ENCODE data around the gene FRRS1.

FRRS1 gene

DNA sequence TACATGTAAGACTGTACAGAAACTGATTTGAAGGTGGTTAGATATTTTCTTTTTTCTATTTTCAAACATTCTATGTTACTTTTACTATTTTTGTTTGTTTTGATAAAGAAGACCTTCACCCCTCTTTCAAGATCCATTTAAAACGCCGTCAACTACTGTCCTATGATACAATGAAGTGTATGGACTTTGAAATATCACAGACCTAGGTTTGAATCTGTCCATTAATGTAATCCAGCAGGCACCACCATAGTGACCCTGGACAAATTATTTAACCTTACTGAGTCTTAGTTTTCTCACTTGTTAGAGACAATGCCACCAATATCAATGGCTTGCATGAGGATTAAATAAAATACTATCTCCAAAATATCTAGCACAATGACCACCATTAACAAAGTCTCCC, 2.0 kb downstream of the FRRS1 start:
- H4K20me1 ChIP-seq (ENCODE audit: insufficient read depth, low read length): no peaks in the 10 kb centered on the region
- no peak overlapping the region for H3K27ac ChIP-seq (ENCODE audit: low read length)
- no peaks in the 10 kb centered on the region; the same call in 1 of the 2 replicates for H3K79me2 ChIP-seq (ENCODE audit: insufficient read depth, low read length)
- peak overlapping the region; percentile 61; the same call in 1 of the 2 replicates for H3K4me2 ChIP-seq (ENCODE audit: insufficient read depth, low read length)
- H3K27me3 ChIP-seq (ENCODE audit: insufficient read depth, low read length, poor library complexity): no peaks in the 10 kb centered on the region
- DNase-seq (no peak), ATAC-seq (ENCODE audit: insufficient read depth, low read depth) (no peak)
- no peak overlapping the region for H2AFZ ChIP-seq (ENCODE audit: low read depth, low read length)
- no peaks in the 10 kb centered on the region for H3K9me3 ChIP-seq (ENCODE audit: insufficient read depth, low read length, severe bottlenecking)
- H3K4me3 ChIP-seq (ENCODE audit: low read depth in 1 of 2, low read length in 2 of 2): no peak overlapping the region
- peaks cover 21% of the 10 kb centered on the region for H3K4me1 ChIP-seq (ENCODE audit: insufficient read depth, low read length)
- no peak overlapping the region for H3K9ac ChIP-seq (ENCODE audit: low read depth, low read length)
- TF ChIP-seq, protein P1, sequence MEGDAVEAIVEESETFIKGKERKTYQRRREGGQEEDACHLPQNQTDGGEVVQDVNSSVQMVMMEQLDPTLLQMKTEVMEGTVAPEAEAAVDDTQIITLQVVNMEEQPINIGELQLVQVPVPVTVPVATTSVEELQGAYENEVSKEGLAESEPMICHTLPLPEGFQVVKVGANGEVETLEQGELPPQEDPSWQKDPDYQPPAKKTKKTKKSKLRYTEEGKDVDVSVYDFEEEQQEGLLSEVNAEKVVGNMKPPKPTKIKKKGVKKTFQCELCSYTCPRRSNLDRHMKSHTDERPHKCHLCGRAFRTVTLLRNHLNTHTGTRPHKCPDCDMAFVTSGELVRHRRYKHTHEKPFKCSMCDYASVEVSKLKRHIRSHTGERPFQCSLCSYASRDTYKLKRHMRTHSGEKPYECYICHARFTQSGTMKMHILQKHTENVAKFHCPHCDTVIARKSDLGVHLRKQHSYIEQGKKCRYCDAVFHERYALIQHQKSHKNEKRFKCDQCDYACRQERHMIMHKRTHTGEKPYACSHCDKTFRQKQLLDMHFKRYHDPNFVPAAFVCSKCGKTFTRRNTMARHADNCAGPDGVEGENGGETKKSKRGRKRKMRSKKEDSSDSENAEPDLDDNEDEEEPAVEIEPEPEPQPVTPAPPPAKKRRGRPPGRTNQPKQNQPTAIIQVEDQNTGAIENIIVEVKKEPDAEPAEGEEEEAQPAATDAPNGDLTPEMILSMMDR (IDR thresholded peaks at IDR 0.05; ENCODE audit: borderline replicate concordance, extremely low read depth, low read length, poor library complexity, severe bottlenecking): no peak
- TF ChIP-seq EZH2 (IDR thresholded peaks at IDR 0.05; ENCODE audit: borderline replicate concordance, low read depth, low read length, severe bottlenecking): no peak
- no peaks in the 10 kb centered on the region for H3K36me3 ChIP-seq (ENCODE audit: insufficient read depth, low read length)

DNA sequence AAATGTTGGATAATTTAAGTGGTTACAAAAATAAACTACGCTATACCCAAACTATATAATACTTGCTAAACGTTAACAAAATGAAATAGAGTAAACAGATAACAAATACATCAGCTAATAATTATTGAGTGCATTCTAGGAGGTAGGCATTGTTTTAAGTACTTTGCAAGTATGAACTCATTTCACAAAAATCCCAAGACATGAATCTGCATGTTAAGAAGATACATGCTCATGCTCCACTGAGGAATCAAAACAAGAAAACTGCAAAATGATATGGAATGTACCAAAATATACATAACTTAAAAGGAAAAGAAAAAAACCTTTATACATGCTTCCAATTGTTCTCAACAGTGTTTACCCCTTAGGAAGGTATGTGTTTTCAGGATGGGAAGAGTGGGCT, 2.5 kb downstream of the FRRS1 start:
- DNase-seq: no peak
- H3K79me2 ChIP-seq (ENCODE audit: insufficient read depth, low read length): no peaks in the 10 kb centered on the region; the same call in 1 of the 2 replicates
- H4K20me1 ChIP-seq (ENCODE audit: insufficient read depth, low read length): no peaks in the 10 kb centered on the region
- H3K4me1 ChIP-seq (ENCODE audit: insufficient read depth, low read length): peaks cover 21% of the 10 kb centered on the region
- TF ChIP-seq, protein P1 (IDR thresholded peaks at IDR 0.05; ENCODE audit: borderline replicate concordance, extremely low read depth, low read length, poor library complexity, severe bottlenecking): no peak
- no peak for TF ChIP-seq EZH2 (IDR thresholded peaks at IDR 0.05; ENCODE audit: borderline replicate concordance, low read depth, low read length, severe bottlenecking)
- no peak for ATAC-seq (ENCODE audit: insufficient read depth, low read depth)
- no peaks in the 10 kb centered on the region for H3K36me3 ChIP-seq (ENCODE audit: insufficient read depth, low read length)
- H3K4me3 ChIP-seq (ENCODE audit: low read depth in 1 of 2, low read length in 2 of 2): no peak overlapping the region
- no peak overlapping the region for H3K27ac ChIP-seq (ENCODE audit: low read length)
- no peaks in the 10 kb centered on the region for H3K9me3 ChIP-seq (ENCODE audit: insufficient read depth, low read length, severe bottlenecking)
- no peaks in the 10 kb centered on the region for H3K27me3 ChIP-seq (ENCODE audit: insufficient read depth, low read length, poor library complexity)
- H3K4me2 ChIP-seq (ENCODE audit: insufficient read depth, low read length): no peak overlapping the region
- no peak overlapping the region for H3K9ac ChIP-seq (ENCODE audit: low read depth, low read length)
- no peak overlapping the region for H2AFZ ChIP-seq (ENCODE audit: low read depth, low read length)

DNA sequence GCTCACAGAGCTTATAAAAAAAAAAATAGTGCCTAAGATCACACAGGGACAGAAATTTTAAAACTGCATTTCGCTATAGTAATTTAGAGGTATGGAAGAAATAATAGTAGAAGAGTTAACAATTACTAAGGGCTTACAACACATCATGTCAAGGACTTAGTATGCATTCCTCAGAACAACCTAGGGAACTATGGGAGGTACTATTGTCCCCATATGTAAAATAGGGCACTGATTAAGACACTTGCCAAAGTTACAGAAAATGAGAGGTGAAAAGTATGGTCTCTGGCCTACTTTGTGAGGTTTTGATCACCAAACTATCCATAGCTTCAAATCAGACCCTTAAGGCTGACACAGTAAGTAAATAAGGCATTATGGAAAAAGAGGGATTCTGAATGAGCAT, 4.7 kb downstream of the FRRS1 start:
- Histone ChIP-seq H3K79me2 (ENCODE audit: insufficient read depth, low read length) (no peaks in the 10 kb centered on the region; the same call in 1 of the 2 replicates), H3K27ac (ENCODE audit: low read length) (no peak overlapping the region), H3K36me3 (ENCODE audit: insufficient read depth, low read length) (no peaks in the 10 kb centered on the region), H3K4me1 (ENCODE audit: insufficient read depth, low read length) (peaks cover 20% of the 10 kb centered on the region), H3K4me2 (ENCODE audit: insufficient read depth, low read length) (no peak overlapping the region), H3K9me3 (ENCODE audit: insufficient read depth, low read length, severe bottlenecking) (no peaks in the 10 kb centered on the region), H3K4me3 (ENCODE audit: low read depth in 1 of 2, low read length in 2 of 2) (no peak overlapping the region), H3K27me3 (ENCODE audit: insufficient read depth, low read length, poor library complexity) (no peaks in the 10 kb centered on the region), H4K20me1 (ENCODE audit: insufficient read depth, low read length) (no peaks in the 10 kb centered on the region), H3K9ac (ENCODE audit: low read depth, low read length) (no peak overlapping the region), H2AFZ (ENCODE audit: low read depth, low read length) (no peak overlapping the region)
- TF ChIP-seq, protein P1 (IDR thresholded peaks at IDR 0.05; ENCODE audit: borderline replicate concordance, extremely low read depth, low read length, poor library complexity, severe bottlenecking): no peak
- TF ChIP-seq EZH2 (IDR thresholded peaks at IDR 0.05; ENCODE audit: borderline replicate concordance, low read depth, low read length, severe bottlenecking): no peak
- ATAC-seq (ENCODE audit: insufficient read depth, low read depth): no peak
- DNase-seq: no peak

Measured in DND-41 (cell line).